B cell (primary cell): ENCODE results near the gene GDPD2. TPM values are rescaled to one million over a fixed set of nuclear protein-coding genes. Genes with fewer than 3 reads are reported as not detected.
A peak's percentile ranks its signal among the peaks of the same experiment; 100 is the strongest.

Experiments
- ATAC-seq: fragments of 200-7000 bp; cut with Tn5 transposase; one replicate; pipeline ENCODE4 v1.10.0; 2021; ENCODE audit warnings: low read depth, mild to moderate bottlenecking, moderate number of reproducible peaks, moderate library complexity
- CTCF ChIA-PET: fragments of 350-600 bp; sonication (Branson Sonifier 250); formaldehyde crosslinking; loops from one replicate; lab custom pipeline; 2021; ENCODE audit warnings: antibody characterized with exemption, inconsistent platforms; lab: Charles Lee
- POLR2A ChIA-PET: fragments of 350-600 bp; sonication (Branson Sonifier 250); formaldehyde crosslinking; loops from one replicate; lab custom pipeline; 2021; ENCODE audit warnings: antibody characterized with exemption; lab: Charles Lee
- DNase-seq: peaks from one replicate; pipeline ENCODE4 v3.0.0; 2013
- H2AFZ ChIP-seq: 2 replicates; pipeline ENCODE4 v1.6.1; 2012; ENCODE audit warnings: mild to moderate bottlenecking, low read depth, low read length; ENCODE audit not compliant: insufficient read depth, poor library complexity, severe bottlenecking
- H3K27ac ChIP-seq, 2 donors: 1 replicate in 1 of 2; 2 replicates in 1 of 2; pipeline ENCODE4 v1.5.1; 2012 to 2013; ENCODE audit warnings: low read length in 2 of 2, mild to moderate bottlenecking in 2 of 2, moderate library complexity in 1 of 2
- H3K27me3 ChIP-seq, 4 experiments: fragments of 200-600 bp in 1 of 4; sonication (generic) in 1 of 4; replicated peaks in 1 of 4; 1 replicate in 2 of 4; 2 replicates in 2 of 4; pipeline versions ENCODE4 v1.6.1 to v1.7.0; 2013 to 2016; ENCODE audit warnings: low read length in 3 of 4, mild to moderate bottlenecking in 2 of 4, mixed read lengths in 1 of 4, moderate library complexity in 1 of 4; ENCODE audit not compliant: insufficient read depth in 4 of 4, control insufficient read depth in 3 of 4; ENCODE audit errors: control extremely low read depth in 1 of 4
- H3K36me3 ChIP-seq, 2 experiments: replicated peaks in 1 of 2; 1 replicate in 1 of 2; 2 replicates in 1 of 2; pipeline versions ENCODE4 v1.6.1 to v1.7.1; 2013; ENCODE audit warnings: low read length in 1 of 2; ENCODE audit not compliant: insufficient read depth in 2 of 2, control insufficient read depth in 1 of 2; ENCODE audit errors: control extremely low read depth in 1 of 2, extremely low read depth in 1 of 2
- H3K4me1 ChIP-seq, 2 donors: fragments of 200-600 bp in 1 of 2; sonication (generic) in 1 of 2; 1 replicate in 1 of 2; 2 replicates in 1 of 2; pipeline versions ENCODE4 v1.5.1 to v1.6.1; 2013 to 2017; ENCODE audit warnings: low read length in 2 of 2; ENCODE audit not compliant: control insufficient read depth in 2 of 2, insufficient read depth in 2 of 2
- H3K4me2 ChIP-seq: replicated peaks from 2 replicates; pipeline ENCODE3; 2012; ENCODE audit warnings: mild to moderate bottlenecking, low read depth, low read length; ENCODE audit not compliant: poor library complexity, severe bottlenecking
- H3K4me3 ChIP-seq, 5 experiments: fragments of 200-600 bp in 1 of 5; sonication (generic) in 1 of 5; 1 replicate in 3 of 5; 2 replicates in 2 of 5; pipeline versions ENCODE4 v1.5.1 to v1.7.0; 2011 to 2016; ENCODE audit warnings: low read length in 4 of 5, mild to moderate bottlenecking in 4 of 5, low read depth in 2 of 5, control low read depth in 1 of 5, moderate library complexity in 1 of 5; ENCODE audit not compliant: insufficient read depth in 1 of 5; ENCODE audit errors: control extremely low read depth in 1 of 5, extremely low read depth in 1 of 5
- H3K79me2 ChIP-seq: fragments of 200-600 bp; sonication (generic); one replicate; pipeline ENCODE4 v1.6.0; 2016; ENCODE audit warnings: low read length; ENCODE audit not compliant: control insufficient read depth, insufficient read depth
- H3K9ac ChIP-seq: fragments of 200-600 bp; sonication (generic); 2 replicates; pipeline ENCODE4 v1.6.1; 2017; ENCODE audit warnings: mild to moderate bottlenecking, low read length, moderate library complexity
- H3K9me3 ChIP-seq, 3 donors: one replicate each; pipeline versions ENCODE4 v1.6.1 to v1.7.1; 2013; ENCODE audit warnings: low read length in 2 of 3; ENCODE audit not compliant: control insufficient read depth in 2 of 3, insufficient read depth in 1 of 3; ENCODE audit errors: control extremely low read depth in 1 of 3
- H4K20me1 ChIP-seq: 2 replicates; pipeline ENCODE4 v1.6.0; 2012; ENCODE audit warnings: mild to moderate bottlenecking, low read length; ENCODE audit not compliant: insufficient read depth, control insufficient read depth, poor library complexity, severe bottlenecking
- H3K27ac Mint-ChIP-seq: one replicate; pipeline ENCODE4 v1.8.0; 2021; ENCODE audit warnings: mixed read lengths
- H3K27me3 Mint-ChIP-seq: one replicate; pipeline ENCODE4 v1.8.0; 2021; ENCODE audit warnings: mixed read lengths
- H3K4me1 Mint-ChIP-seq: one replicate; pipeline ENCODE4 v1.8.0; 2021; ENCODE audit warnings: mixed read lengths
- H3K4me3 Mint-ChIP-seq: one replicate; pipeline ENCODE4 v1.8.0; 2021; ENCODE audit warnings: mixed read lengths
- H3K9me3 Mint-ChIP-seq: one replicate; pipeline ENCODE4 v1.8.0; 2022; ENCODE audit warnings: mixed read lengths; ENCODE audit not compliant: insufficient read depth
- CTCF ChIP-seq: fragments of 200-600 bp; IDR thresholded peaks from one replicate; pipeline ENCODE4 v1.8.0; 2022; ENCODE audit warnings: antibody characterized with exemption, mild to moderate bottlenecking
- EZH2 ChIP-seq: IDR thresholded peaks from 2 replicates; pipeline ENCODE4 v1.6.1; 2012; ENCODE audit warnings: borderline replicate concordance, low read depth, mild to moderate bottlenecking, moderate library complexity, low read length; ENCODE audit not compliant: insufficient read depth, poor library complexity, severe bottlenecking
- WGBS: methylation state at CpG from one replicate; pipeline ENCODE4 v1.1.5; 2013; ENCODE audit warnings: missing lambda C conversion rate; ENCODE audit not compliant: insufficient coverage; 5-methylcytosine and 5-hydroxymethylcytosine counted together
- intact Hi-C: fragments of 100-400 bp; cut with micrococcal nuclease; formaldehyde crosslinking; loops from one replicate; pipeline ENCODE4 v1.10.0; 2022
- polyA plus RNA-seq: library from polyadenylated mRNA; depleted of rRNA; stranded (reverse); fragments of >200 nt; gene quantifications from 2 replicates; pipeline ENCODE4 v1.2.3, GENCODE V29; 2012
- small RNA-seq: library from RNA; depleted of rRNA; stranded (forward); fragments of <200 nt; gene quantifications from one replicate; pipeline ENCODE3, GENCODE V24; 2012; ENCODE audit warnings: low replicate concordance, low read depth; ENCODE audit not compliant: insufficient read length
- total RNA-seq, 2 donors: library from RNA; stranded (reverse); fragments of 120-200 nt in 1 of 2; gene quantifications; 1 replicate in 1 of 2; 2 replicates in 1 of 2; pipeline versions ENCODE4 v1.2.3 to v1.2.4, GENCODE V29; 2013 to 2022

GDPD2 gene
- total and polyA plus RNA-seq, 2 donors (not counting 1 experiment from before 2014, with no cell fraction given): not detected

GRCh38 chrX:70482300-70482699 is 59.2 kb downstream of the GDPD2 start:
- no CpG with 5 or more reads among the region's 2 CpGs for WGBS
- Mint-ChIP-seq H3K4me1 (no peaks in the 10 kb centered on the region), H3K4me3 (no peak overlapping the region), H3K27me3 (no peaks in the 10 kb centered on the region), H3K27ac (no peak overlapping the region), H3K9me3 (no peaks in the 10 kb centered on the region)
- H3K79me2 ChIP-seq: no peaks in the 10 kb centered on the region
- intact Hi-C loops: no loop called here
- POLR2A ChIA-PET: no interaction called here
- H3K9ac ChIP-seq: no peak overlapping the region
- H3K27ac ChIP-seq: no peak overlapping the region
- no peaks in the 10 kb centered on the region for H3K36me3 ChIP-seq
- no peak for DNase-seq
- no peak for ATAC-seq
- no peaks in the 10 kb centered on the region for H3K9me3 ChIP-seq
- no peaks in the 10 kb centered on the region for H3K4me1 ChIP-seq
- H3K4me3 ChIP-seq: no peak overlapping the region
- no peaks in the 10 kb centered on the region for H4K20me1 ChIP-seq
- no peaks in the 10 kb centered on the region for H3K27me3 ChIP-seq
- CTCF ChIA-PET: no interaction called here
- no peak overlapping the region for H2AFZ ChIP-seq
- no peak overlapping the region for H3K4me2 ChIP-seq
- TF ChIP-seq CTCF: no peak
- TF ChIP-seq EZH2: no peak

Small RNAs within 50 kb of the gene (small RNA-seq; reads per million reads assigned to genes)
- gene RNU4-81P (not detected), gene RNY4P23 (7.4 reads per million, percentile 79 among the genes with 10 or more reads in this experiment)

Other genes starting within 250 kb of the GDPD2 start
- gene DGAT2L6, start 245.8 kb upstream of the GDPD2 start, total RNA-seq: not detected in 2 replicates
- not detected in 2 replicates for gene DGAT2L6, start 245.8 kb upstream of the GDPD2 start, polyA plus RNA-seq
- not detected in 2 replicates for gene AWAT1, start 188.7 kb upstream of the GDPD2 start, total RNA-seq
- not detected in 2 replicates for gene AWAT1, start 188.7 kb upstream of the GDPD2 start, polyA plus RNA-seq
- gene P2RY4, start 163.1 kb upstream of the GDPD2 start, total RNA-seq: 0.76 and 0.80 TPM in 2 replicates
- gene P2RY4, start 163.1 kb upstream of the GDPD2 start, polyA plus RNA-seq: 0.14 and 0.34 TPM in 2 replicates
- not detected in 2 replicates for gene ARR3, start 155.0 kb upstream of the GDPD2 start, total RNA-seq
- not detected in 2 replicates for gene ARR3, start 155.0 kb upstream of the GDPD2 start, polyA plus RNA-seq
- not detected in 2 replicates for gene RAB41, start 141.1 kb upstream of the GDPD2 start, total RNA-seq
- gene RAB41, start 141.1 kb upstream of the GDPD2 start, polyA plus RNA-seq: not detected in 2 replicates
- 12.0 and 13.8 TPM in 2 replicates for gene PDZD11, start 133.4 kb upstream of the GDPD2 start, total RNA-seq
- 10.9 and 16.3 TPM in 2 replicates for gene PDZD11, start 133.4 kb upstream of the GDPD2 start, polyA plus RNA-seq
- 0.07 and 0.22 TPM in 2 replicates for gene KIF4A, start 133.2 kb upstream of the GDPD2 start, total RNA-seq
- gene KIF4A, start 133.2 kb upstream of the GDPD2 start, polyA plus RNA-seq: 0.06 TPM in 2 replicates
- gene DLG3, start 21.5 kb downstream of the GDPD2 start, total RNA-seq: 6.9 and 7.4 TPM in 2 replicates
- gene DLG3, start 21.5 kb downstream of the GDPD2 start, polyA plus RNA-seq: 1.5 and 3.0 TPM in 2 replicates